Measurements from ENCODE around the gene FIBCD1. TPM values are rescaled to one million over a fixed set of nuclear protein-coding genes. Genes with fewer than 3 reads are reported as not detected.

FIBCD1 gene
- polyA plus RNA-seq, 4 donors = 0.35 to 1.5 TPM; not detected in 2

- Histone ChIP-seq H3K36me3 (ENCODE audit: control insufficient read depth in 3 of 3, insufficient read depth in 2 of 3, low read depth in 1 of 3, low read length in 3 of 3) (peaks cover 26 to 83% (median 38%) of the 10 kb centered on the region in 3 donors), H3K4me3 (ENCODE audit: low read depth in 1 of 3, low read length in 3 of 3) (no peak overlapping the region), H3K27me3 (ENCODE audit: control insufficient read depth in 3 of 3, insufficient read depth in 3 of 3, low read length in 3 of 3) (no peaks in the 10 kb centered on the region), H3K27ac (ENCODE audit: low read depth in 1 of 3, low read length in 2 of 3) (no peak overlapping the region), H3K9me3 (ENCODE audit: control insufficient read depth in 2 of 2, insufficient read depth in 1 of 2, low read depth in 1 of 2, low read length in 1 of 2) (no peaks in the 10 kb centered on the region), H3K4me1 (ENCODE audit: control insufficient read depth in 3 of 3, insufficient read depth in 2 of 3, low read depth in 1 of 3, low read length in 2 of 3) (no peaks in the 10 kb centered on the region)
- DNase-seq (no peak), FAIRE-seq (no peak)
- 77 to 84% (median 78%) methylated on average over 5 of the region's 5 CpGs for WGBS, 3 donors
These were observed 55.6 kb downstream of the FIBCD1 start for GRCh38 chr9:130883479-130883878.

- DNase-seq (no peak), FAIRE-seq (no peak)
- no peaks in the 10 kb centered on the region for H3K27me3 ChIP-seq (ENCODE audit: control insufficient read depth in 3 of 3, insufficient read depth in 3 of 3, low read length in 3 of 3)
- no peak overlapping the region for H3K27ac ChIP-seq (ENCODE audit: low read depth in 1 of 3, low read length in 2 of 3)
- H3K4me3 ChIP-seq (ENCODE audit: low read depth in 1 of 3, low read length in 3 of 3) = no peak overlapping the region
- no peaks in the 10 kb centered on the region for H3K9me3 ChIP-seq (ENCODE audit: control insufficient read depth in 2 of 2, insufficient read depth in 1 of 2, low read depth in 1 of 2, low read length in 1 of 2)
- no peaks in the 10 kb centered on the region for H3K4me1 ChIP-seq (ENCODE audit: control insufficient read depth in 3 of 3, insufficient read depth in 2 of 3, low read depth in 1 of 3, low read length in 2 of 3)
- 87 to 90% (median 87%) methylated on average over 15 of the region's 15 CpGs for WGBS, 3 donors
- peaks cover 26 to 81% (median 38%) of the 10 kb centered on the region in 3 donors for H3K36me3 ChIP-seq (ENCODE audit: control insufficient read depth in 3 of 3, insufficient read depth in 2 of 3, low read depth in 1 of 3, low read length in 3 of 3)
These were observed 56.3 kb downstream of the FIBCD1 start for GRCh38 chr9:130882696-130883225.

GRCh38 chr9:130881516-130881915, 57.5 kb downstream of the FIBCD1 start:
- FAIRE-seq (no peak), DNase-seq (no peak)
- H3K36me3 ChIP-seq (ENCODE audit: control insufficient read depth in 3 of 3, insufficient read depth in 2 of 3, low read depth in 1 of 3, low read length in 3 of 3) = peaks cover 27 to 73% (median 28%) of the 10 kb centered on the region in 3 donors
- WGBS, 3 donors = 86 to 92% (median 89%) methylated on average over 6 of the region's 6 CpGs
- H3K9me3 ChIP-seq (ENCODE audit: control insufficient read depth in 2 of 2, insufficient read depth in 1 of 2, low read depth in 1 of 2, low read length in 1 of 2) = no peaks in the 10 kb centered on the region
- no peaks in the 10 kb centered on the region for H3K4me1 ChIP-seq (ENCODE audit: control insufficient read depth in 3 of 3, insufficient read depth in 2 of 3, low read depth in 1 of 3, low read length in 2 of 3)
- H3K27ac ChIP-seq (ENCODE audit: low read depth in 1 of 3, low read length in 2 of 3) = no peak overlapping the region
- H3K4me3 ChIP-seq (ENCODE audit: low read depth in 1 of 3, low read length in 3 of 3) = no peak overlapping the region
- no peaks in the 10 kb centered on the region for H3K27me3 ChIP-seq (ENCODE audit: control insufficient read depth in 3 of 3, insufficient read depth in 3 of 3, low read length in 3 of 3)

- H3K4me3 ChIP-seq (ENCODE audit: low read depth in 1 of 3, low read length in 3 of 3) = no peak overlapping the region
- DNase-seq = no peak
- H3K27ac ChIP-seq (ENCODE audit: low read depth in 1 of 3, low read length in 2 of 3) = no peak overlapping the region
- 94 to 96% (median 94%) methylated on average over 15 to 16 of the region's 16 CpGs for WGBS, 3 donors
- no peaks in the 10 kb centered on the region for H3K4me1 ChIP-seq (ENCODE audit: control insufficient read depth in 3 of 3, insufficient read depth in 2 of 3, low read depth in 1 of 3, low read length in 2 of 3)
- FAIRE-seq = no peak
- peaks cover 27 to 68% (median 28%) of the 10 kb centered on the region in 3 donors for H3K36me3 ChIP-seq (ENCODE audit: control insufficient read depth in 3 of 3, insufficient read depth in 2 of 3, low read depth in 1 of 3, low read length in 3 of 3)
- no peaks in the 10 kb centered on the region for H3K9me3 ChIP-seq (ENCODE audit: control insufficient read depth in 2 of 2, insufficient read depth in 1 of 2, low read depth in 1 of 2, low read length in 1 of 2)
- H3K27me3 ChIP-seq (ENCODE audit: control insufficient read depth in 3 of 3, insufficient read depth in 3 of 3, low read length in 3 of 3) = no peaks in the 10 kb centered on the region
These were observed 58.3 kb downstream of the FIBCD1 start for GRCh38 chr9:130880599-130881220.

DNA sequence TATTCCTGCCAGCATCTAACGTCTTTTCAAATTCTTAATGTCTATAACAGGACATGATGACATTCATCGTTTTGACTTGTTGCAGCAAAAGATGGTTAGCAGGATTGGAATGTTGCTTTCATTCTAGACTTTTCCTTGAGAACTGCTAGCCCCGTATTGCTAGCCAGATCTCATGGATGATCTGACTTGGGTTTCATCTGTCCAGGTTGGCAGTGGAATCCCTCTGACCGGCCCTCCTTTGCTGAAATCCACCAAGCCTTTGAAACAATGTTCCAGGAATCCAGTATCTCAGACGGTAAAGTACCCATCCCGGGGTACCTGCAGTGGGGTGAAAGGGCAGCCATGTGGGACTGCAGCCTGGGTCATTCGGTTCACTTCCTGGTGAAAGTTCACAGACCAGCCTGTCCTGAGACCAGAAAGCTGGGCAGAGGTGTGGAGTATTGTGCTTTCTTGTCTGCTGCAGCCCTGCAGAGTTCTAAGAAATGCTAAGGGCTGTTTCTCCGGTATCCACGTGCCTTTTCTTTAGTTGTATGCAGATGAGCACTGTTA, 59.1 kb downstream of the FIBCD1 start:
- no peaks in the 10 kb centered on the region for H3K27me3 ChIP-seq (ENCODE audit: control insufficient read depth in 3 of 3, insufficient read depth in 3 of 3, low read length in 3 of 3)
- 45 to 75% (median 52%) methylated on average over 9 of the region's 9 CpGs for WGBS, 3 donors
- H3K27ac ChIP-seq (ENCODE audit: low read depth in 1 of 3, low read length in 2 of 3) = no peak overlapping the region
- H3K36me3 ChIP-seq (ENCODE audit: control insufficient read depth in 3 of 3, insufficient read depth in 2 of 3, low read depth in 1 of 3, low read length in 3 of 3) = peaks cover 22 to 63% (median 24%) of the 10 kb centered on the region in 3 donors
- H3K9me3 ChIP-seq (ENCODE audit: control insufficient read depth in 2 of 2, insufficient read depth in 1 of 2, low read depth in 1 of 2, low read length in 1 of 2) = no peaks in the 10 kb centered on the region
- FAIRE-seq (no peak), DNase-seq (peak in 1 of 2 donors; percentile 39)
- H3K4me1 ChIP-seq (ENCODE audit: control insufficient read depth in 3 of 3, insufficient read depth in 2 of 3, low read depth in 1 of 3, low read length in 2 of 3) = no peaks in the 10 kb centered on the region
- H3K4me3 ChIP-seq (ENCODE audit: low read depth in 1 of 3, low read length in 3 of 3) = no peak overlapping the region

GRCh38 chr9:130878295-130878694, 60.8 kb downstream of the FIBCD1 start:
- peaks cover 18 to 61% (median 19%) of the 10 kb centered on the region in 3 donors for H3K36me3 ChIP-seq (ENCODE audit: control insufficient read depth in 3 of 3, insufficient read depth in 2 of 3, low read depth in 1 of 3, low read length in 3 of 3)
- WGBS, 3 donors = 89 to 91% (median 90%) methylated on average over 6 of the region's 6 CpGs
- DNase-seq (no peak), FAIRE-seq (no peak)
- H3K27me3 ChIP-seq (ENCODE audit: control insufficient read depth in 3 of 3, insufficient read depth in 3 of 3, low read length in 3 of 3) = no peaks in the 10 kb centered on the region
- no peaks in the 10 kb centered on the region for H3K9me3 ChIP-seq (ENCODE audit: control insufficient read depth in 2 of 2, insufficient read depth in 1 of 2, low read depth in 1 of 2, low read length in 1 of 2)
- no peak overlapping the region for H3K27ac ChIP-seq (ENCODE audit: low read depth in 1 of 3, low read length in 2 of 3)
- no peaks in the 10 kb centered on the region for H3K4me1 ChIP-seq (ENCODE audit: control insufficient read depth in 3 of 3, insufficient read depth in 2 of 3, low read depth in 1 of 3, low read length in 2 of 3)
- no peak overlapping the region for H3K4me3 ChIP-seq (ENCODE audit: low read depth in 1 of 3, low read length in 3 of 3)

- H3K36me3 ChIP-seq (ENCODE audit: control insufficient read depth in 3 of 3, insufficient read depth in 2 of 3, low read depth in 1 of 3, low read length in 3 of 3) = peaks cover 19 to 64% (median 25%) of the 10 kb centered on the region in 3 donors
- WGBS, 3 donors = 95 to 99% (median 97%) methylated on average over 6 of the region's 6 CpGs
- FAIRE-seq = no peak
- H3K4me1 ChIP-seq (ENCODE audit: control insufficient read depth in 3 of 3, insufficient read depth in 2 of 3, low read depth in 1 of 3, low read length in 2 of 3) = peaks cover 0 to 5% (median 0%) of the 10 kb centered on the region in 3 donors
- H3K27ac ChIP-seq (ENCODE audit: low read depth in 1 of 3, low read length in 2 of 3) = no peak overlapping the region
- H3K27me3 ChIP-seq (ENCODE audit: control insufficient read depth in 3 of 3, insufficient read depth in 3 of 3, low read length in 3 of 3) = no peaks in the 10 kb centered on the region
- no peaks in the 10 kb centered on the region for H3K9me3 ChIP-seq (ENCODE audit: control insufficient read depth in 2 of 2, insufficient read depth in 1 of 2, low read depth in 1 of 2, low read length in 1 of 2)
- DNase-seq = no peak
- H3K4me3 ChIP-seq (ENCODE audit: low read depth in 1 of 3, low read length in 3 of 3) = no peak overlapping the region
These were observed 61.7 kb downstream of the FIBCD1 start for GRCh38 chr9:130877300-130877699.

- 80 to 98% (median 93%) methylated on average over 5 of the region's 5 CpGs for WGBS, 3 donors
- Histone ChIP-seq H3K27ac (ENCODE audit: low read depth in 1 of 3, low read length in 2 of 3) (no peak overlapping the region), H3K36me3 (ENCODE audit: control insufficient read depth in 3 of 3, insufficient read depth in 2 of 3, low read depth in 1 of 3, low read length in 3 of 3) (peaks cover 7 to 61% (median 22%) of the 10 kb centered on the region in 3 donors), H3K4me3 (ENCODE audit: low read depth in 1 of 3, low read length in 3 of 3) (no peak overlapping the region), H3K27me3 (ENCODE audit: control insufficient read depth in 3 of 3, insufficient read depth in 3 of 3, low read length in 3 of 3) (no peaks in the 10 kb centered on the region), H3K4me1 (ENCODE audit: control insufficient read depth in 3 of 3, insufficient read depth in 2 of 3, low read depth in 1 of 3, low read length in 2 of 3) (peaks cover 0 to 5% (median 0%) of the 10 kb centered on the region in 3 donors), H3K9me3 (ENCODE audit: control insufficient read depth in 2 of 2, insufficient read depth in 1 of 2, low read depth in 1 of 2, low read length in 1 of 2) (no peaks in the 10 kb centered on the region)
- DNase-seq (no peak), FAIRE-seq (no peak)
These were observed 64.3 kb downstream of the FIBCD1 start for GRCh38 chr9:130874783-130875182.

Data from small intestine (tissue), 7 donors.